HCT116 (cell line): Measurements from ENCODE around the gene KCNK1. TPM values are rescaled to one million over a fixed set of nuclear protein-coding genes. Genes with fewer than 3 reads are reported as not detected.

Source experiments
- ATAC-seq: fragments of 200-7000 bp; cut with Tn5 transposase; 2 replicates; pipeline ENCODE4 v1.9.1; 2020; ENCODE audit warnings: mild to moderate bottlenecking, moderate library complexity
- BruUV-seq: library from RNA; stranded (reverse); fragments of 400-500 nt; replicated peaks from 2 replicates; lab custom pipeline; 2021; lab: Mats Ljungman, UMichigan
- CTCF ChIA-PET: fragments of 300-600 bp; sonication (Branson Sonifier 250); formaldehyde crosslinking; loops from one replicate; lab custom pipeline; 2021; ENCODE audit warnings: antibody characterized with exemption; lab: Charles Lee
- POLR2A ChIA-PET: fragments of 300-600, 350-600 bp; sonication (Branson Sonifier 250); formaldehyde crosslinking; loops from one replicate; lab custom pipeline; 2021; ENCODE audit warnings: antibody characterized with exemption; lab: Charles Lee
- RAD21 ChIA-PET, 2 experiments: fragments of 300-600 bp; sonication (Branson Sonifier 250); formaldehyde crosslinking; loops; one replicate each; lab custom pipeline; 2023; ENCODE audit warnings: low total read pairs in 2 of 2; ENCODE audit not compliant: uncharacterized antibody in 2 of 2, unreplicated experiment in 2 of 2, low non-redundant PET in 1 of 2; lab: Charles Lee
- DNase-seq: peaks from one replicate; pipeline ENCODE4 v3.0.0-alpha.2; 2010; ENCODE audit warnings: low read depth, low spot score
- H2AFZ ChIP-seq: fragments of 200-600 bp; shearing (Covaris generic), sonication (generic); 2 replicates; pipeline ENCODE4 v1.6.1; 2017; ENCODE audit warnings: low read depth, mixed run types, mixed read lengths, antibody characterized with exemption, low read length; ENCODE audit not compliant: poor library complexity, severe bottlenecking
- H3K27ac ChIP-seq: 2 replicates; pipeline ENCODE4 v1.5.1; 2012; ENCODE audit warnings: low read depth, low read length
- H3K27me3 ChIP-seq: fragments of 200-600 bp; sonication (generic); 2 replicates; pipeline ENCODE4 v1.6.1; 2016; ENCODE audit warnings: mixed run types, low read length, mixed read lengths; ENCODE audit not compliant: insufficient read depth
- H3K36me3 ChIP-seq, 2 experiments: fragments of 200-500 bp in 1 of 2; fragments of 200-600 bp in 1 of 2; sonication (Bioruptor generic) in 1 of 2; sonication (generic) in 1 of 2; 2 replicates each; pipeline versions ENCODE4 v1.5.1 to v1.6.1; 2014 to 2016; ENCODE audit warnings: low read length in 2 of 2, inconsistent platforms in 1 of 2, mixed read lengths in 1 of 2, mixed run types in 1 of 2; ENCODE audit not compliant: insufficient read depth in 2 of 2, control insufficient read depth in 1 of 2
- H3K4me1 ChIP-seq, 2 experiments: fragments of 200-600 bp in 1 of 2; sonication (generic) in 1 of 2; 2 replicates each; pipeline versions ENCODE4 v1.5.1 to v1.6.1; 2012 to 2017; ENCODE audit warnings: low read length in 2 of 2, inconsistent platforms in 1 of 2, mild to moderate bottlenecking in 1 of 2, mixed read lengths in 1 of 2, mixed run types in 1 of 2, moderate library complexity in 1 of 2; ENCODE audit not compliant: insufficient read depth in 2 of 2, control insufficient read depth in 1 of 2
- H3K4me2 ChIP-seq: fragments of 200-600 bp; sonication (generic); 2 replicates; pipeline ENCODE4 v1.6.1; 2017; ENCODE audit warnings: mixed run types, low read length, mixed read lengths
- H3K4me3 ChIP-seq, 2 experiments: fragments of 200-600 bp in 1 of 2; sonication (generic) in 1 of 2; replicated peaks in 1 of 2; 2 replicates each; pipeline ENCODE4 v1.5.1; 2011 to 2016; ENCODE audit warnings: low read length in 2 of 2, control low read depth in 1 of 2, low read depth in 1 of 2, mild to moderate bottlenecking in 1 of 2, mixed read lengths in 1 of 2, mixed run types in 1 of 2
- H3K79me2 ChIP-seq: fragments of 200-600 bp; sonication (generic); 2 replicates; pipeline ENCODE4 v1.6.1; 2017; ENCODE audit warnings: mild to moderate bottlenecking, mixed run types, low read length, moderate library complexity, mixed read lengths; ENCODE audit not compliant: insufficient read depth
- H3K9ac ChIP-seq: fragments of 200-600 bp; sonication (generic); 2 replicates; pipeline ENCODE4 v1.6.1; 2016; ENCODE audit warnings: low read length, mixed read lengths
- H3K9me2 ChIP-seq: fragments of 200-600 bp; sonication (generic), shearing (Covaris generic); 2 replicates; pipeline ENCODE4 v1.6.1; 2017; ENCODE audit warnings: mixed run types, mild to moderate bottlenecking, moderate library complexity; ENCODE audit not compliant: insufficient read depth
- H3K9me3 ChIP-seq, 2 experiments: fragments of 200-500 bp in 1 of 2; fragments of 200-600 bp in 1 of 2; sonication (Bioruptor generic) in 1 of 2; sonication (generic) in 1 of 2; 2 replicates each; pipeline ENCODE4 v1.6.1; 2014 to 2017; ENCODE audit warnings: low read length in 2 of 2, mixed read lengths in 2 of 2, inconsistent platforms in 1 of 2, low read depth in 1 of 2, mild to moderate bottlenecking in 1 of 2, mixed run types in 1 of 2, moderate library complexity in 1 of 2; ENCODE audit not compliant: control insufficient read depth in 1 of 2, insufficient read depth in 1 of 2
- H4K20me1 ChIP-seq: fragments of 200-600 bp; sonication (generic), shearing (Covaris generic); 2 replicates; pipeline ENCODE4 v1.6.1; 2017; ENCODE audit warnings: mixed run types, mild to moderate bottlenecking, moderate library complexity; ENCODE audit not compliant: insufficient read depth
- ATF3 ChIP-seq: IDR thresholded peaks from 2 replicates; pipeline ENCODE4 v1.6.1; 2012
- CBX3 ChIP-seq: IDR thresholded peaks from 2 replicates; pipeline ENCODE4 v1.6.1; 2012; ENCODE audit warnings: low read depth
- EGR1 ChIP-seq: IDR thresholded peaks from 2 replicates; pipeline ENCODE4 v1.6.1; 2012; ENCODE audit warnings: low read depth
- ELF1 ChIP-seq: IDR thresholded peaks from 2 replicates; pipeline ENCODE4 v1.6.1; 2012; ENCODE audit warnings: low read depth, borderline replicate concordance
- EZH2 ChIP-seq: fragments of 200-600 bp; sonication (generic); IDR thresholded peaks from 2 replicates; pipeline ENCODE4 v1.6.1; 2017; ENCODE audit warnings: antibody characterized with exemption, mixed run types
- EZH2phosphoT487 ChIP-seq: fragments of 200-600 bp; IDR thresholded peaks from 2 replicates; pipeline ENCODE4 v1.6.1; 2018; ENCODE audit warnings: antibody characterized with exemption, borderline replicate concordance
- FOSL1 ChIP-seq: IDR thresholded peaks from 2 replicates; pipeline ENCODE4 v1.6.1; 2012; ENCODE audit warnings: low read depth
- JUND ChIP-seq: IDR thresholded peaks from 2 replicates; pipeline ENCODE4 v1.6.1; 2012
- MAX ChIP-seq: IDR thresholded peaks from 2 replicates; pipeline ENCODE4 v1.6.1; 2012
- POLR2A ChIP-seq: IDR thresholded peaks from 2 replicates; pipeline ENCODE4 v1.7.0; 2011; ENCODE audit warnings: borderline replicate concordance; ENCODE audit not compliant: insufficient read depth, insufficient read length; ENCODE audit errors: extremely low read depth
- POLR2AphosphoS5 ChIP-seq: IDR thresholded peaks from 2 replicates; pipeline ENCODE4 v1.6.1; 2011; ENCODE audit warnings: mild to moderate bottlenecking, low read depth, low read length, moderate library complexity
- RAD21 ChIP-seq: IDR thresholded peaks from 2 replicates; pipeline ENCODE4 v1.6.1; 2012; ENCODE audit warnings: low read depth, mild to moderate bottlenecking
- SIN3A ChIP-seq: IDR thresholded peaks from 2 replicates; pipeline ENCODE4 v1.6.1; 2012; ENCODE audit warnings: low read depth
- SP1 ChIP-seq: IDR thresholded peaks from 2 replicates; pipeline ENCODE4 v1.6.1; 2012; ENCODE audit warnings: low read depth
- SRF ChIP-seq: IDR thresholded peaks from 2 replicates; pipeline ENCODE4 v1.6.1; 2012; ENCODE audit warnings: low read depth
- TCF7L2 ChIP-seq: IDR thresholded peaks from 2 replicates; pipeline ENCODE4 v1.7.0; 2011; ENCODE audit warnings: borderline replicate concordance, inconsistent platforms; ENCODE audit not compliant: insufficient read depth, insufficient read length; ENCODE audit errors: extremely low read depth
- ZFX ChIP-seq: fragments of 450-650 bp; IDR thresholded peaks from 2 replicates; pipeline ENCODE4 v1.6.1; 2017
- ZNF274 ChIP-seq: fragments of 200-500 bp; sonication (Bioruptor generic); IDR thresholded peaks from 2 replicates; pipeline ENCODE4 v1.6.1; 2014; ENCODE audit warnings: mild to moderate bottlenecking, low read depth, low read length, inconsistent platforms
- intact Hi-C: fragments of 100-400 bp; cut with micrococcal nuclease; formaldehyde crosslinking; loops from 2 replicates; pipeline ENCODE4 v1.10.0; 2022
- total RNA-seq: library from RNA; stranded (reverse); gene quantifications from one replicate; pipeline ENCODE4 v1.2.1, GENCODE V29; 2021; ENCODE audit not compliant: unreplicated experiment
- TF ChIP-seq, protein P1 (sequence below), 3 experiments: fragments of 200-600 bp in 1 of 3; sonication (generic) in 1 of 3; IDR thresholded peaks in 2 of 3; conservative IDR thresholded peaks in 1 of 3; 2 replicates each; pipeline ENCODE4 v1.5.1; 2012 to 2017; ENCODE audit warnings: low read depth in 2 of 3, low read length in 2 of 3, antibody characterized with exemption in 1 of 3, borderline replicate concordance in 1 of 3, control low read depth in 1 of 3, mild to moderate bottlenecking in 1 of 3, mixed read lengths in 1 of 3, mixed run types in 1 of 3, moderate library complexity in 1 of 3; ENCODE audit not compliant: insufficient read depth in 1 of 3

The KCNK1 gene
- total RNA-seq, 1 experiment from 2014 or later = 28.4 TPM

DNA sequence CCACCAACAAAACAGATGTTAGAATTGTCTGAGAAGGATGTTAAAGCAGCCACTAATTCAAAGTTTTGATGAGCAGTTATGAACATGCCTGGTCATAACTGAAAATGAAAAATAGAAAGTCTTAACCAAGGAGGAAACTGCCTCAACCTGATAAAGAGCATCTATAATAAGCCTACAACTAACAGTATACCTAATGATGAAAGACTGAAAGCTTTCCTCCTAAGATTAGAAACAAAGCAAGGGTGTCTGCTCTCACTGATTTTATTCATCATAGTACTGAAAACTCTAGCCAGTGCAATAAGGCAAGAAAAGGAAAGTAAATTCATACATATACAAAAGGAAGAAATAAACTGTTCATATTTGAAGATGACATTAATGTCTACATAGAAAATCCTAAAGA is 82.0 kb downstream of the KCNK1 start:
- CTCF ChIA-PET = no interaction called here
- H3K9me2 ChIP-seq = no peaks in the 10 kb centered on the region
- DNase-seq = no peak

DNA sequence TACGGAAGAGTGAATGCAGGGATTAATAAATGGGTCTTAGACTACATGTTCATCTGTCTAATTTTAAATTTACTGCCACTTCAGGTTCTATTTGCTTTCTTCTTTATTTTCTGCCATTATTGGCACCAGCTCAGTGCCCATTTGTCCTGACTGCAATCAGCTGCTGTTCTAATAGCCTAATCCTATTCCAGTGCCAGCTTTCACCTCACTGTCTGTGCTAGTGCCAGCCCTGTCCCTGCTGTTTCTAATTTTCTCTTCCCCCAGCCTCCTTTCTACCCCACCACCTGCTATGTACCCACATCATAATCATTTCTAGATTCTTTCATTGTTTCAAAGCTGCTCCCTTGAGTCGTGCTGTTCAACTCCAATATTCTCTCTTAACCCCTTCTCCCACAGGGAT is 86.4 kb downstream of the KCNK1 start:
- RAD21 ChIA-PET = no interaction called here
- no peak for TF ChIP-seq EZH2phosphoT487
- no peak for TF ChIP-seq ATF3
- no peak for TF ChIP-seq EGR1
- TF ChIP-seq MAX = no peak
- TF ChIP-seq ZNF274 = no peak
- no peak for TF ChIP-seq SIN3A
- no peak for TF ChIP-seq POLR2AphosphoS5
- TF ChIP-seq TCF7L2 = no peak
- no peak for TF ChIP-seq FOSL1
- TF ChIP-seq JUND = no peak
- TF ChIP-seq, protein P1, sequence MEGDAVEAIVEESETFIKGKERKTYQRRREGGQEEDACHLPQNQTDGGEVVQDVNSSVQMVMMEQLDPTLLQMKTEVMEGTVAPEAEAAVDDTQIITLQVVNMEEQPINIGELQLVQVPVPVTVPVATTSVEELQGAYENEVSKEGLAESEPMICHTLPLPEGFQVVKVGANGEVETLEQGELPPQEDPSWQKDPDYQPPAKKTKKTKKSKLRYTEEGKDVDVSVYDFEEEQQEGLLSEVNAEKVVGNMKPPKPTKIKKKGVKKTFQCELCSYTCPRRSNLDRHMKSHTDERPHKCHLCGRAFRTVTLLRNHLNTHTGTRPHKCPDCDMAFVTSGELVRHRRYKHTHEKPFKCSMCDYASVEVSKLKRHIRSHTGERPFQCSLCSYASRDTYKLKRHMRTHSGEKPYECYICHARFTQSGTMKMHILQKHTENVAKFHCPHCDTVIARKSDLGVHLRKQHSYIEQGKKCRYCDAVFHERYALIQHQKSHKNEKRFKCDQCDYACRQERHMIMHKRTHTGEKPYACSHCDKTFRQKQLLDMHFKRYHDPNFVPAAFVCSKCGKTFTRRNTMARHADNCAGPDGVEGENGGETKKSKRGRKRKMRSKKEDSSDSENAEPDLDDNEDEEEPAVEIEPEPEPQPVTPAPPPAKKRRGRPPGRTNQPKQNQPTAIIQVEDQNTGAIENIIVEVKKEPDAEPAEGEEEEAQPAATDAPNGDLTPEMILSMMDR (IDR thresholded peaks at IDR 0.05 in 2 of 3, conservative IDR thresholded peaks at IDR 0.05 in 1 of 3; ENCODE audit: borderline replicate concordance in 1 of 3, insufficient read depth in 1 of 3, low read depth in 2 of 3, low read length in 2 of 3) = no peak
- no peak for TF ChIP-seq CBX3
- TF ChIP-seq ELF1 = no peak
- TF ChIP-seq EZH2 = no peak
- TF ChIP-seq SP1 = no peak
- no peak for TF ChIP-seq SRF
- no peak for TF ChIP-seq RAD21

More for the DNA sequence above, 82.0 kb downstream of the KCNK1 start:
- Histone ChIP-seq H3K36me3 (no peaks in the 10 kb centered on the region), H3K79me2 (no peaks in the 10 kb centered on the region), H3K4me2 (no peak overlapping the region), H3K9ac (no peak overlapping the region), H2AFZ (no peak overlapping the region), H3K4me3 (no peak overlapping the region), H4K20me1 (no peaks in the 10 kb centered on the region), H3K4me1 (no peaks in the 10 kb centered on the region), H3K27me3 (no peaks in the 10 kb centered on the region), H3K27ac (no peak overlapping the region), H3K9me3 (no peaks in the 10 kb centered on the region)
- intact Hi-C loops = no loop called here
- TF ChIP-seq EZH2phosphoT487 (no peak), SP1 (no peak), POLR2A (no peak), CBX3 (no peak), ZFX (no peak), ATF3 (no peak), FOSL1 (no peak), RAD21 (no peak), POLR2AphosphoS5 (no peak), TCF7L2 (no peak), EGR1 (no peak)
- ChIA-PET POLR2A (no interaction called here), RAD21 (no interaction called here)
- no peak for ATAC-seq
- no TSS peak for BruUV-seq

More for the DNA sequence above, 86.4 kb downstream of the KCNK1 start:
- H2AFZ ChIP-seq = no peak overlapping the region
- H3K36me3 ChIP-seq = no peaks in the 10 kb centered on the region
- no TSS peak for BruUV-seq
- H3K9me2 ChIP-seq = no peaks in the 10 kb centered on the region
- H4K20me1 ChIP-seq = no peaks in the 10 kb centered on the region
- no peak overlapping the region for H3K4me3 ChIP-seq
- no peaks in the 10 kb centered on the region for H3K27me3 ChIP-seq
- ChIA-PET CTCF (no interaction called here), POLR2A (no interaction called here)
- H3K9me3 ChIP-seq = no peaks in the 10 kb centered on the region
- H3K9ac ChIP-seq = no peak overlapping the region
- H3K4me2 ChIP-seq = no peak overlapping the region
- H3K27ac ChIP-seq = no peak overlapping the region
- no peaks in the 10 kb centered on the region for H3K79me2 ChIP-seq
- intact Hi-C loops = no loop called here
- ATAC-seq (no peak), DNase-seq (no peak)
- peaks cover 0 to 7% of the 10 kb centered on the region in 2 experiments; a peak in 2 of 4 replicates for H3K4me1 ChIP-seq
